Measurements from ENCODE around the gene KANK3.

DNA sequence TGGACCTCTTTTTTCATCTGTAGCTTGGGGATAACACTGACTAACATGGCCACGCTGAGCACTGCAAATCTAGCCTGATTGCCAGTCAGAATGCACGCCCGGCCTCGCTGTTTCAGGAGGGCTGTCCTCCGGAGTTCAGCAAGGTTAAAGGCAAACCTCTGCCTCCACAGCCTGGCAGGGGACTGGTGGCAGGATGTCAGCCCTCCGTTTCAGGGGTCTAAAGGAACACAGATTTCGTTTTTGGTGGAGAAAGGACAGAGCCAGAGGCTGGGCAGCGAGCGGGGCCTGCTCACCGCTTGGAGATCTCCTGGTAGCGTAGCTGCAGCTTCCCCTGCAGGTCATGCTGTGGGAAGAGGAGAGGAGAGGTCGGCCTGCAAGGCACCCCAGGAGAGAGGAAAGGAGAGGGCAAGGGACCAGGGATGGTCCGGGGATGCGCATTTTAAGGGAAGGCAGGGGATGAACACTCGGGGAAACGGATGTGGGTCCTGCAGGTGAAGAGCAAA is 22.4 kb downstream of the KANK3 start:
- TF ChIP-seq POLR2AphosphoS5 (IDR thresholded peaks at IDR 0.05; ENCODE audit: low read depth, low read length): no peak
- no peak for TF ChIP-seq POLR2A (IDR thresholded peaks at IDR 0.05; ENCODE audit: low read depth, low read length)
- no peak for TF ChIP-seq TAF1 (IDR thresholded peaks at IDR 0.05; ENCODE audit: low read depth, low read length)
- TF ChIP-seq POU2F2 (IDR thresholded peaks at IDR 0.05; ENCODE audit: low read depth, low read length): no peak
- no peak for TF ChIP-seq SPI1 (IDR thresholded peaks at IDR 0.05; ENCODE audit: low read depth, low read length)

Data from GM12891 (cell line).